Measurements from ENCODE around the gene DDX39B.

DNA sequence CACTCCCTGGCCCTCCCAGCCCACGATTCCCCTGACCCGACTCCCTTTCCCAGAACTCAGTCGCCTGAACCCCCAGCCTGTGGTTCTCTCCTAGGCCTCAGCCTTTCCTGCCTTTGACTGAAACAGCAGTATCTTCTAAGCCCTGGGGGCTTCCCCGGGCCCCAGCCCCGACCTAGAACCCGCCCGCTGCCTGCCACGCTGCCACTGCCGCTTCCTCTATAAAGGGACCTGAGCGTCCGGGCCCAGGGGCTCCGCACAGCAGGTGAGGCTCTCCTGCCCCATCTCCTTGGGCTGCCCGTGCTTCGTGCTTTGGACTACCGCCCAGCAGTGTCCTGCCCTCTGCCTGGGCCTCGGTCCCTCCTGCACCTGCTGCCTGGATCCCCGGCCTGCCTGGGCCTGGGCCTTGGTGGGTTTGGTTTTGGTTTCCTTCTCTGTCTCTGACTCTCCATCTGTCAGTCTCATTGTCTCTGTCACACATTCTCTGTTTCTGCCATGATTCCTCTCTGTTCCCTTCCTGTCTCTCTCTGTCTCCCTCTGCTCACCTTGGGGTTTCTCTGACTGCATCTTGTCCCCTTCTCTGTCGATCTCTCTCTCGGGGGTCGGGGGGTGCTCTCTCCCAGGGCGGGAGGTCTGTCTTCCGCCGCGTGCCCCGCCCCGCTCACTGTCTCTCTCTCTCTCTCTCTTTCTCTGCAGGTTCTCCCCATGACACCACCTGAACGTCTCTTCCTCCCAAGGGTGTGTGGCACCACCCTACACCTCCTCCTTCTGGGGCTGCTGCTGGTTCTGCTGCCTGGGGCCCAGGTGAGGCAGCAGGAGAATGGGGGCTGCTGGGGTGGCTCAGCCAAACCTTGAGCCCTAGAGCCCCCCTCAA lies 30.5 kb upstream of the DDX39B start, which contains the start of gene LTA:
- TF ChIP-seq SIN3A (IDR thresholded peaks at IDR 0.05; ENCODE audit: borderline replicate concordance, insufficient read depth, low read length) (no peak), TAF1 (IDR thresholded peaks at IDR 0.05; ENCODE audit: borderline replicate concordance, insufficient read depth, low read length) (no peak), POLR2AphosphoS5 (IDR thresholded peaks at IDR 0.05; ENCODE audit: low read depth, low read length) (no peak)
- TF ChIP-seq, protein P1, sequence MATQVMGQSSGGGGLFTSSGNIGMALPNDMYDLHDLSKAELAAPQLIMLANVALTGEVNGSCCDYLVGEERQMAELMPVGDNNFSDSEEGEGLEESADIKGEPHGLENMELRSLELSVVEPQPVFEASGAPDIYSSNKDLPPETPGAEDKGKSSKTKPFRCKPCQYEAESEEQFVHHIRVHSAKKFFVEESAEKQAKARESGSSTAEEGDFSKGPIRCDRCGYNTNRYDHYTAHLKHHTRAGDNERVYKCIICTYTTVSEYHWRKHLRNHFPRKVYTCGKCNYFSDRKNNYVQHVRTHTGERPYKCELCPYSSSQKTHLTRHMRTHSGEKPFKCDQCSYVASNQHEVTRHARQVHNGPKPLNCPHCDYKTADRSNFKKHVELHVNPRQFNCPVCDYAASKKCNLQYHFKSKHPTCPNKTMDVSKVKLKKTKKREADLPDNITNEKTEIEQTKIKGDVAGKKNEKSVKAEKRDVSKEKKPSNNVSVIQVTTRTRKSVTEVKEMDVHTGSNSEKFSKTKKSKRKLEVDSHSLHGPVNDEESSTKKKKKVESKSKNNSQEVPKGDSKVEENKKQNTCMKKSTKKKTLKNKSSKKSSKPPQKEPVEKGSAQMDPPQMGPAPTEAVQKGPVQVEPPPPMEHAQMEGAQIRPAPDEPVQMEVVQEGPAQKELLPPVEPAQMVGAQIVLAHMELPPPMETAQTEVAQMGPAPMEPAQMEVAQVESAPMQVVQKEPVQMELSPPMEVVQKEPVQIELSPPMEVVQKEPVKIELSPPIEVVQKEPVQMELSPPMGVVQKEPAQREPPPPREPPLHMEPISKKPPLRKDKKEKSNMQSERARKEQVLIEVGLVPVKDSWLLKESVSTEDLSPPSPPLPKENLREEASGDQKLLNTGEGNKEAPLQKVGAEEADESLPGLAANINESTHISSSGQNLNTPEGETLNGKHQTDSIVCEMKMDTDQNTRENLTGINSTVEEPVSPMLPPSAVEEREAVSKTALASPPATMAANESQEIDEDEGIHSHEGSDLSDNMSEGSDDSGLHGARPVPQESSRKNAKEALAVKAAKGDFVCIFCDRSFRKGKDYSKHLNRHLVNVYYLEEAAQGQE (IDR thresholded peaks at IDR 0.05; ENCODE audit: insufficient read depth in 1 of 2, low read depth in 2 of 2, low read length in 2 of 2) = no peak

Data from PFSK-1 (cell line).